BLaER1 treated with 17β-estradiol and CSF1 and Interleukin-3, amounts not matched to agents 10 nM and 100 nM (cell line): ENCODE results near the gene TENM4.

Experiments
- H3K27ac ChIP-seq, 11 experiments: shearing (Covaris generic); formaldehyde crosslinking; 2 replicates each; pipeline ENCODE4 v1.8.1; 2022
- H3K27me3 ChIP-seq, 11 experiments: shearing (Covaris generic); formaldehyde crosslinking; 2 replicates each; pipeline ENCODE4 v1.8.1; 2022
- H3K36me3 ChIP-seq, 11 experiments: shearing (Covaris generic); formaldehyde crosslinking; 2 replicates each; pipeline ENCODE4 v1.8.1; 2022
- H3K4me1 ChIP-seq, 10 experiments: shearing (Covaris generic); formaldehyde crosslinking; 2 replicates each; pipeline ENCODE4 v1.8.1; 2022
- H3K4me2 ChIP-seq, 11 experiments: shearing (Covaris generic); formaldehyde crosslinking; 2 replicates each; pipeline ENCODE4 v1.8.1; 2022
- H3K4me3 ChIP-seq, 10 experiments: shearing (Covaris generic); formaldehyde crosslinking; 2 replicates each; pipeline ENCODE4 v1.8.1; 2022
- H3K9ac ChIP-seq, 11 experiments: shearing (Covaris generic); formaldehyde crosslinking; 2 replicates each; pipeline ENCODE4 v1.8.1; 2022
- H3K9me3 ChIP-seq, 11 experiments: shearing (Covaris generic); formaldehyde crosslinking; replicated peaks in 1 of 11; 2 replicates each; pipeline ENCODE4 v1.8.1; 2022
- H4K20me1 ChIP-seq, 11 experiments: shearing (Covaris generic); formaldehyde crosslinking; 2 replicates each; pipeline ENCODE4 v1.8.1; 2022
- Cebpa-rat ChIP-seq, 11 experiments: shearing (Covaris generic); IDR thresholded peaks; 2 replicates each; pipeline ENCODE4 v1.8.1; 2022

TENM4 gene

GRCh38 chr11:78656984-78657383, 783.8 kb downstream of the TENM4 start:
- no peaks in the 10 kb centered on the region for H3K27me3 ChIP-seq
- no peak overlapping the region for H3K27ac ChIP-seq

GRCh38 chr11:78656327-78656726, 784.5 kb downstream of the TENM4 start:
- Histone ChIP-seq H3K4me2 (no peak overlapping the region), H3K9ac (no peak overlapping the region), H3K4me1 (no peaks in the 10 kb centered on the region; a peak in 1 of 20 replicates), H3K27me3 (no peaks in the 10 kb centered on the region), H3K9me3 (no peaks in the 10 kb centered on the region), H4K20me1 (no peaks in the 10 kb centered on the region), H3K27ac (no peak overlapping the region), H3K36me3 (peaks cover 0 to 25% (median 0%) of the 10 kb centered on the region in 11 experiments; a peak in 6 of 22 replicates), H3K4me3 (no peak overlapping the region)
- no peak for TF ChIP-seq Cebpa-rat (IDR thresholded peaks at IDR 0.05)

More at GRCh38 chr11:78656984-78657383, 783.8 kb downstream of the TENM4 start:
- Histone ChIP-seq H3K4me3 (no peak overlapping the region), H3K9ac (no peak overlapping the region), H3K9me3 (no peaks in the 10 kb centered on the region), H4K20me1 (no peaks in the 10 kb centered on the region), H3K4me2 (no peak overlapping the region), H3K4me1 (no peaks in the 10 kb centered on the region; a peak in 1 of 20 replicates), H3K36me3 (peaks cover 0 to 28% (median 0%) of the 10 kb centered on the region in 11 experiments; a peak in 6 of 22 replicates)
- no peak for TF ChIP-seq Cebpa-rat (IDR thresholded peaks at IDR 0.05)

DNA sequence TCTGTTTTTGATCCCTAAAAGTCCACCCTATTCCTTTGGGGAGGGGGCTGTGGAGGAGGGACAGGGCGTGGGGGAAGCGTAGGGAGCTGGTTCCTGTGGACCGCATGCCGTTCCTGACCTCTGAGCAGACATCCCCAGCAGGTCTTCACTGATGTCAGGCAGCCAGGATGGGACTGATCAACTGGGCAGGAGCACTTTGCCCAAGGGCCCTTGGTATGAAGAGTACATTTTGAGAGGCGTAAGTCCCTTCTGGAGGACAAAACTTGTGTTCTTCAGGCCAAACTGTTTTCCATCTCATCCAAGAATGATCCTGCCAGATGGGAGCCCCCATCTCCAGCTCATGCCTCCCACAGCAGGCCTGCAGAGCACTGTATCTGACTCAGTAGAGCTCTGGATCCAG, 785.3 kb downstream of the TENM4 start:
- Histone ChIP-seq H3K4me1 (no peaks in the 10 kb centered on the region; a peak in 1 of 20 replicates), H3K4me3 (no peak overlapping the region), H3K4me2 (no peak overlapping the region), H3K27me3 (no peaks in the 10 kb centered on the region), H3K36me3 (peaks cover 0 to 21% (median 0%) of the 10 kb centered on the region in 11 experiments; a peak in 5 of 22 replicates), H4K20me1 (no peaks in the 10 kb centered on the region), H3K27ac (no peak overlapping the region), H3K9me3 (no peaks in the 10 kb centered on the region), H3K9ac (no peak overlapping the region)
- no peak for TF ChIP-seq Cebpa-rat (IDR thresholded peaks at IDR 0.05)

DNA sequence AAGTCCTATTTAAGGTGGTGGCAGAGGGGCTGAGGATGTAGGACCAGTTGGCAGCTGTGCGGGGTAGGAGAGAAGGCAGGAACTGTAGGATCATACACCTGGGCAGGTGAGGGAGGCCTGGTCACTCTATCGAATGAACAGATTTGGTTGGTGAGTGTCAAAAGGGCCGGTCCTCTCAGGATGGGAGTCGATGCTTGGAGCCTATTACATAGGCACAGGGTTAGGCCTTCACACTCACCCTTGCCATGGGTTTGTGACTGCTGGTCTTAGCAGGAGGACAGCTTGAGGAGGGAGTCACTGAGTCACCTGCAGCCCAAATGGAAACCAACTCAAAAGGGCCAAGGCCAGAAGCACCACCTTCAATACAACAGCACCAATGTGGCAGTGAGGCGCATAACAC, 786.0 kb downstream of the TENM4 start:
- H3K9me3 ChIP-seq = no peaks in the 10 kb centered on the region
- H3K4me2 ChIP-seq = no peak overlapping the region
- TF ChIP-seq Cebpa-rat (IDR thresholded peaks at IDR 0.05) = no peak
- H3K4me1 ChIP-seq = no peaks in the 10 kb centered on the region; a peak in 1 of 20 replicates
- H3K9ac ChIP-seq = no peak overlapping the region
- peaks cover 0 to 14% (median 0%) of the 10 kb centered on the region in 11 experiments; a peak in 5 of 22 replicates for H3K36me3 ChIP-seq
- no peaks in the 10 kb centered on the region for H4K20me1 ChIP-seq
- H3K4me3 ChIP-seq = no peak overlapping the region
- no peak overlapping the region for H3K27ac ChIP-seq
- H3K27me3 ChIP-seq = no peaks in the 10 kb centered on the region

DNA sequence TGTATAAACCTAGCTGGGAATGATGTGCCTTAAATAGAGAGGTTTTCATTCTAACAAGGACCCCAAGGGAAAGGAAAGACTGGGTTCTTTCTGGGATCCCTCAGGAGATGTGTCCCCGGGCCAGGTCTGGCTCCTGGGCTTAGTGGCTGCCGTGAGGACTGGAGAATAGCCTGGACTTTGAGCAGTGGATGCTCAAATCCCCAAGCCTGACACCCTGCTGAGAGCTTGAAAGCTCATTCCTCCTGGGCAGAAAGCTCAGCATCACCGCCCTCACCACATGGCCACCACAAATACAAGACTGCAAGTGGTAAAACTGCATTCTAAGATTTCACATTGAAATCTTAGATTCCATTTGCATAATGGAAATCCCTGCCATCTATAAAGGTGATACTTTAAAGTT, 786.8 kb downstream of the TENM4 start:
- TF ChIP-seq Cebpa-rat (IDR thresholded peaks at IDR 0.05) = no peak
- no peak overlapping the region for H3K9ac ChIP-seq

DNA sequence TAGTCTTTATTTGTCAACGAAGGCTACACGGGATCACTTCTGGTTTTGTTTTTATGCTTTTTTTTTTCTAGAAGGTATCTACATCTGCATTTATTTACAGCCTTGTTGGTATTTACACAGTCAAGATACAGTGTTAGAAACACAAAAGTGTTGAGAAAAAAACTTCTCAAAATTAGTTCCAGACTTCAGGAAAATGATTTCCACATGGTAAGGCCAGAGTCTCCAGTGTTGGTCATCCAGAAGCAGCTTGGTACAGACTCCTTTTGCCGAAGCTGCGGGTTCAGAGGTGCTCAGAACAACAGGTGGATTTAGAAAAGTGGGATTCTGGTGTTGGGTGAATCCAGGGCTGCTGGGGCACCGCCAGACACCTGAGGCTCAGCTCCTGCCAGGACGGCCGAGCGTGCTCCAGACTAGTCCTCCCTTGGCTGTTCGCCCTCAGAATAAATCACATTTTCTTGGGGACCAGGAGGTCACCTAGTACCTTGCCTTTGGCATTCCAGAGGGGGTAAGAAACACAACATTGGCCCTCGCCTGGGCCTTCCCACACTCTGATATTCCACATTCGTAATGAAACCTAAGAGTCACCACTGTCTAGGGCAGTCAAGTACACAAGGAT, 787.4 kb downstream of the TENM4 start:
- H3K4me1 ChIP-seq = no peaks in the 10 kb centered on the region; a peak in 1 of 20 replicates
- H3K27me3 ChIP-seq = no peaks in the 10 kb centered on the region
- H3K36me3 ChIP-seq = peaks cover 0 to 6% (median 0%) of the 10 kb centered on the region in 11 experiments; a peak in 3 of 22 replicates
- H3K9me3 ChIP-seq = no peaks in the 10 kb centered on the region
- H3K4me2 ChIP-seq = no peak overlapping the region
- H3K27ac ChIP-seq = no peak overlapping the region
- no peak overlapping the region for H3K4me3 ChIP-seq
- no peak for TF ChIP-seq Cebpa-rat (IDR thresholded peaks at IDR 0.05)
- H3K9ac ChIP-seq = no peak overlapping the region
- no peaks in the 10 kb centered on the region for H4K20me1 ChIP-seq

More for the DNA sequence above, 786.8 kb downstream of the TENM4 start:
- no peak overlapping the region for H3K27ac ChIP-seq
- no peaks in the 10 kb centered on the region for H3K9me3 ChIP-seq
- no peaks in the 10 kb centered on the region; a peak in 1 of 20 replicates for H3K4me1 ChIP-seq
- no peaks in the 10 kb centered on the region for H3K27me3 ChIP-seq
- peaks cover 0 to 12% (median 0%) of the 10 kb centered on the region in 11 experiments; a peak in 4 of 22 replicates for H3K36me3 ChIP-seq
- H3K4me3 ChIP-seq = no peak overlapping the region
- H4K20me1 ChIP-seq = no peaks in the 10 kb centered on the region
- H3K4me2 ChIP-seq = no peak overlapping the region

DNA sequence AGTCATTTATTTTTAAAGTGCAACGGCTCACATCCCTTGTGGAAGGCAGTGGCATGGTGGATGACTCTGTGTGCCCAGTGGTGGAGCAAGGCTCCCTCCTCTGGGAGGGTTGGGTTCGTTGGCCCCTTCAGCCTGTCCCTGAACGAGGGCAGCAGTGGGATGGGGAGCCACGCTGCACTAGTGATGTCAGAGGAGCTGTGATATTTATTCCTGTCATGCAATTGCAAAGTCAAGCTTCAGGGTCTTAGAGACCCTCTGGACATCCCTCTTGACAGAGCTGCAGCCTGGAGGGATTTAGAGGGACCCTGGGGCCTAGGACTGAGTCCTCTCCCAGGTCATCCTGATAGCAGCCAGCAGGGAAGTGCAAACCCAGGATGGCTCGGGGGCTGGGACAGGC, 788.0 kb downstream of the TENM4 start:
- no peaks in the 10 kb centered on the region for H3K9me3 ChIP-seq
- H3K27ac ChIP-seq = no peak overlapping the region
- H3K4me2 ChIP-seq = no peak overlapping the region
- no peaks in the 10 kb centered on the region for H4K20me1 ChIP-seq
- peaks cover 0 to under 1% (median 0%) of the 10 kb centered on the region in 11 experiments; a peak in 2 of 22 replicates for H3K36me3 ChIP-seq
- H3K9ac ChIP-seq = no peak overlapping the region
- no peaks in the 10 kb centered on the region; a peak in 1 of 20 replicates for H3K4me1 ChIP-seq
- TF ChIP-seq Cebpa-rat (IDR thresholded peaks at IDR 0.05) = no peak
- H3K27me3 ChIP-seq = no peaks in the 10 kb centered on the region
- no peak overlapping the region for H3K4me3 ChIP-seq

DNA sequence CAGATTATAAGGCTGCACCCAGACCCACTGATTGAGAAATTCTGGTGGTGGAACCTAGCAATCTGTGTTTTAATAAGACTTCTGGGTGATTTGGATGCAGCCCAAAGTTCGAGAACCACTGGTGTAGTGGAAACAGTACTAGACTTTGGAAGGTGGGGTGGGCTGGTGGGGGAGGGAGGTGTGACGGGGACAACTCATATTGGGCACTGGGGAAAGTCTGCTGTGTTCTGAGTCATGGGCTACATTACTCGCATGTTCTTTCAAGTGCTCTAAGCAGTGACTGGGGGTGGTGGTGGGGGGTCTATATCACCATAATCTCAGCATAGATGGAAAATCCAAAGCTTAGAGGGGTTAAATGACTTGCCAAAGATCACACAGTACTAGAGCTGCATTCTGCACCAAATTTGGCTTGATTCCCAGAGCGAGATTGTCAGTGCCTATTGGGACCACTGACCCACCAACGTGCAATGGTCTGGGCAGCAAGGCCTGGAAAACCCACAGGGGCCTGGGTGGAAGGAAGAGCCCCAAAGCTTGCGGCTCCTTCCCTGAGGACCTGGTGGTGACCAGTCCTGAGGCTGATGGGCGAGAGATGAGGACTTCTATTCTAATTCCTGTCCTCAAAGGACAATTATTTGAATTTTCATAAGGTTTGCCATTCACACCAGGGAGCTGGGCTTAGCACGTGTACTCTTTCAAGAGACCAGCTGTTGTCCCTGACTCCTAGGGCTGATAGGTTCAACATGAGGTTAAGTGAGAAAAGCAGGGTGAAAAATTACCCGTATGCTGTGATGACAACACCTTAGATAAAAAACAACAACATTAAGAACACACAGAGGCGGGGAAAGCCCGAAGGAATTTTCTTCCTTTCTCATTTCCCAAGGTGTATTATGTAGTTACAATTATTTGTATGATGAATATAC, 788.6 kb downstream of the TENM4 start:
- Histone ChIP-seq H3K4me1 (no peaks in the 10 kb centered on the region; a peak in 1 of 20 replicates), H3K27me3 (no peaks in the 10 kb centered on the region), H3K4me3 (no peak overlapping the region), H3K9me3 (no peaks in the 10 kb centered on the region), H4K20me1 (no peaks in the 10 kb centered on the region), H3K4me2 (no peak overlapping the region), H3K36me3 (no peaks in the 10 kb centered on the region), H3K9ac (no peak overlapping the region), H3K27ac (no peak overlapping the region)
- no peak for TF ChIP-seq Cebpa-rat (IDR thresholded peaks at IDR 0.05)

DNA sequence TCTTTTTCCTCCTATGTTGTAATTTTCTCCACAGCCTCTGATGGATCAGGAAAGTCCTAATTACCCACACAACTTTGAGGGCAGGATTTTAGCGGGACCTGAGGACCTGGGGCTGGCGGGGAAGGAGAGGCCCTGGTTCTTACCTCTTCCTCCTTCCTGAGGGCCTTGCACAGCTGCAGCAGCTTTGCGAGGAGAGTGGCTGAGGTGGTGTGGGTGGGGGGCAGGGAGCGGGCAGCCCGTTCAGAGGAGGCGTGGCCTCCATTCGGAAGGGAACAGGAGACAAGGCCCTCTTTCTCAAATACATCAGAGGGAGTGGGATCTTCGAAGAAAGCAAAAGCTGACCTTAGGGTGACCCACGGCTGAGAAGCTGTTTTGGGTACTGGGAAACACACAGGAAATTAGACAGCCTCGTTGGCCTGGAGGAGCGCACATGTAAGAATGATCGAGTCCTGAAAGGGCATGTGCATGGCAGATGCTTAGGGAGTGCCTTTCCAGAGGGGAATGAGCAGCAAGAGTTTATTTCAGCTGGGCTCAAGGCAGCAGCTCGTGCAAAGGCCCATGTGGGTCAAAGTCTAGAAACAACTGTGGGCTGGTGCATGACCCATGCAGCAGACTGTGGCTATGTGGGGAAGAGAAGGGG, 789.6 kb downstream of the TENM4 start:
- H4K20me1 ChIP-seq = 0 out of 22 replicates have a peak, but pooled peaks cover 0 to 3% (median 0%) of the 10 kb centered on the region in 11 experiments
- no peaks in the 10 kb centered on the region; a peak in 1 of 20 replicates for H3K4me1 ChIP-seq
- TF ChIP-seq Cebpa-rat (IDR thresholded peaks at IDR 0.05) = no peak
- no peaks in the 10 kb centered on the region for H3K9me3 ChIP-seq
- H3K27ac ChIP-seq = no peak overlapping the region
- no peaks in the 10 kb centered on the region for H3K27me3 ChIP-seq
- H3K4me3 ChIP-seq = no peak overlapping the region
- no peak overlapping the region for H3K9ac ChIP-seq
- no peaks in the 10 kb centered on the region for H3K36me3 ChIP-seq
- no peak overlapping the region for H3K4me2 ChIP-seq
